NOMO-1 treated with dmso at 0.1 percent for 144 hours (cell line): ENCODE measurements around the gene PRSS3.
"Not testable (repeated sequence)": the region's sequence is repeated elsewhere in the genome, so short reads cannot be mapped to it uniquely, and the experiment has no call there.

ENCODE experiments used
- DNase-seq: peaks from one replicate; lab custom pipeline; 2025; ENCODE audit not compliant: unreplicated experiment; lab: John Stamatoyannopoulos, UW

Gene PRSS3

DNA sequence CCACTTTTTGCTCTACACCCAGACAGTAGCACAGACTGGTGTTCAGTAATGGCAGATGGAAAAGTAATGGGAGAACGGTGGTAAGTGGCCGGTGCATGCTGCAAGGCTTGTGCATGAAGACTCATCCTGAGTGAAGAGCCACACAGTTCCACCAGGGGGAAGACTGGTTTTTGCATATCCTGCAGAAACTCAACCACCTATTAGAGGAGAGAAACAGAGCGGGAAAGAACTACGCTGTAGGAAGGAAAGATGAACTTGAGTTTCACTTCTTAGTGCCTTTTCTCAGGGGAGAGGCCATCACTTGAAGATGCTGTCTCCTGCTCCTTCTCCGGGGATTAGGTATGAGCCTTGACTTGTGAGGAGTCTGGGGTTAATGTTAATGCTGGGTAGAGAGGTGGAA lies 9.4 kb upstream of the PRSS3 start:
- no peak for DNase-seq

GRCh38 chr9:33786681-33787080 lies 8.7 kb upstream of the PRSS3 start:
- no peak for DNase-seq

DNA sequence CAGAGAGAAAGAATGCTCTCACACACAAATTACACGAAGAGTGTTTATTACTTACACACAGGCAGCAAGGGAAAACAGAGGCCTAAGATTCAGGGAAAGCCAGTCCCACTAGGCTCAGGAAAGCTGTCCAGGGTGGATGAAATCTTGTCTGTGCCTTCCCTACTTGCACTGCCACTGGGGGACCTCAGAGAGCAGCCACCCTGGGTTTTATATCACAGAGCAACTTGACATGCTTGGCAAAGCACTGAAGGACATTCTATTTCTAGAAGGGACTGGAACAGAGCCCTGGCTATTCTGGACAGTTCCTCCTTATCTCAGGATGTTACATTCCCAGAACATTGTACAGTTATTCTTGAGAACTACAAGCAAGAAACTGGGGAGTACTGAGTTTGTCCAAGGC lies 7.5 kb upstream of the PRSS3 start:
- DNase-seq = no peak

DNA sequence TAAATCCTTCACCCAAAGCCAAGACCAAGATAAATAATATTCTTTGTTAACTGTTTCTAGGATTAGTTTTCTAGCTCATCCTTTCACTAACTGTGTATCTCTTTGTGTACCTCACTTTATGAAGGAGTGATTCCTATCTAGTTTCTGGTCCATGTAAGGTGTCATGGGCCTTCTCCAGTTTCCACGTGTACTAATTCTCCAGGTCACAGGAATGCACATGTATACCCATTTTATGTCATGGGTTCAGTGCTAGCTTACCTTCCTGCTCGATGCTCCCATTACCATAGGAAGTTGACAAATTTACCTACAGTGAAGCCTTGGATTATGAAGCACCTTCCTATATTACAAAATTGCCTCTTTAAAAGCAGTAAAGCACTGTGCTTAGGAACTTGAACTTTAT lies 5.9 kb upstream of the PRSS3 start:
- not testable (repeated sequence) for DNase-seq

- DNase-seq = no peak
Observed at GRCh38 chr9:33791117-33791516, 4.2 kb upstream of the PRSS3 start.

GRCh38 chr9:33793496-33793895 lies 1.9 kb upstream of the PRSS3 start:
- DNase-seq = not testable (repeated sequence)

GRCh38 chr9:33794560-33794959 lies 801 bp upstream of the PRSS3 start:
- DNase-seq = no peak

- DNase-seq = no peak
Observed at GRCh38 chr9:33795819-33796218, 458 bp downstream of the PRSS3 start.

DNA sequence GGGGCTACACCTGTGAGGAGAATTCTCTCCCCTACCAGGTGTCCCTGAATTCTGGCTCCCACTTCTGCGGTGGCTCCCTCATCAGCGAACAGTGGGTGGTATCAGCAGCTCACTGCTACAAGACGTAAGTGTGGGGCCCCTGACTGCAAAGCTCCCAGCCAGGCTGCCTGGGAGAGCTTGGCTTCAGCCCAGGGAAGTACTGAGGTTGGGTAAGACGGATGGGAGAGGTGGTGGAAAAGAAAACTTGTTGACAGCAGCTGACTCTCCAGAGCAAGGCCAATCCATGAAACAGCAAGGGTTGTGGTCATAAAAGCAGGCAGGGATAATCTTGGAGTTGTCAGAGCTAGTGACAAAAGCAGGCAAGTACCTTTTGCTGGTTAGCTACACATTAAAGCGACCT lies 1.3 kb downstream of the PRSS3 start:
- not testable (repeated sequence) for DNase-seq

- no peak for DNase-seq
Observed at GRCh38 chr9:33797837-33798236, 2.5 kb downstream of the PRSS3 start.

- no peak for DNase-seq
Observed at GRCh38 chr9:33798545-33798944, 3.2 kb downstream of the PRSS3 start.

GRCh38 chr9:33799928-33800704 lies 4.8 kb downstream of the PRSS3 start:
- no peak for DNase-seq

DNA sequence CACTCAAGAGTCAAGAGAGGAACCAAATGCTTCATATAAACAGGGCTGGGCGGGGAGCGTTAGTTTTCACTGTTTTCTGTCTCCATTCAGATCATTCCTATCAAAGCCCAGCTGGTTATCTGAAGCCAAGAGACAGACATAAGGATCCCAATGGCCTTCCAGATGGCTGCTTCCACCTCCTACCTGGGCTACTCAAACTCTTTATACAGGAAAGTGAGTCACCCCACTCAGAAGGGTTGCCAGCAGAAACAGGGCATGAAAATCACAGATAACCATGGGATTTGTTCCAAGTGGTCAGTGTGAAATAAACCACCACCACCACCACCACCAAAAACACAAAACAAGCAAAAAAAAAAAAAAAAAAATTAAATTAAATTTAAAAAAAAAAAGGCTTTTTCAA lies 5.5 kb downstream of the PRSS3 start:
- DNase-seq = no peak

- not testable (repeated sequence) for DNase-seq
Observed at GRCh38 chr9:33801943-33802500, 6.7 kb downstream of the PRSS3 start.

- not testable (repeated sequence) for DNase-seq
Observed at GRCh38 chr9:33804196-33804595, 8.8 kb downstream of the PRSS3 start.

DNA sequence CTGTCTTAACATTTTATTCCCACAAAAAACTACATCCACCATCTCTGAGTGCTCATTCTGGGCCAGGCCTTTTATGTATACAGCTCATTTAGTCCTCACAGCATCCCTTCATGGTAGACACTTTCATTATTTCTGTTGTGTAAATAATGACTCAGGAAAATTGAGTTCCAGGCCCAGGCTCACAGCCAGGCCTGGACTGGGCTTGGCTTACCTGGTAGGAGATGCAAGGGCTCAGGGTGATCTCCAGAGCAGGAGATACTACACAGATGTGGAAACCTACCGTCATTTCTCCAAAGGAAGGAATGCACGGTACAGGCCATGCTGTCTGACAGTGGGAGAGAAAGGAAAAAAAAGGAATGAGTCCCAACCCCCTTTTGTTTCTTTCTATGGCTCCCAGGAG lies 11.8 kb downstream of the PRSS3 start:
- DNase-seq = not testable (repeated sequence)

DNA sequence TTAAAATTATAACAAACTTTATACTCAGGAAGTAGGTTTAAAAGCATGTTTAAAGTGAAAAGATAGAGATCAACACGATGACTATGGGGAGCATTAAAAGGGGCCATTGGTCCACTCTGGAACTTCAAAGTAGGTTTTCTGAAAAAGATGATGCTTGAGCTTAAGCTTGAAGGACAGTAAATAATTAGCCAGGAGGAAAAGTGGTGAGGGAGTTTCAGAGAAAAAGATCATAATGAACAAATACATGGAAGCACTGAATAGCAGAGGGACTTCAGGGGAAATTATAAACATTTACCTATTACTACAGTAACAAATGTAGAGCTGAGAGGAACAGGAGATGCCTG lies 13.6 kb downstream of the PRSS3 start:
- DNase-seq = not testable (repeated sequence)

- no peak for DNase-seq
Observed at GRCh38 chr9:33809506-33809905, 14.1 kb downstream of the PRSS3 start.

- peak; percentile 59 for DNase-seq
Observed at GRCh38 chr9:33813712-33814641, 18.6 kb downstream of the PRSS3 start.

DNA sequence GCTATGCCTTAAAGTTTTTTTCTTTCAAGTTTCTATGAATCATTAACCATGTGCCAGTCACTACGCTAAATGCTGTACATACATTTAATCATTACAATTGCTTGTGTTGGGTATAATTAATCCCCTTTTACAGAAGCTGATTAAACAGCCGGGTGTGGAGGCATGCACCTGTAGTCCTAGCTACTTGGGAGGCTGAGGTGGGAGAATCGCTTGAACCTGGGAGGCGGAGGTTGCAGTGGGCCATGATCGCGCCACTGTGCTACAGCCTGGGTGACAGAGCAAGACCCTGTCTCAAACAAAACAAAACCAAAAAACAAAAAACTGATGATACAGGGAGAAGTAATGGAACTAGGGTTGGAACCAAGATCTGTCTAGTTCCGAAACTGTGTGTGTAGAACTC lies 20.4 kb downstream of the PRSS3 start:
- DNase-seq = no peak

- DNase-seq = peak; percentile 95
Observed at GRCh38 chr9:33816327-33817252, 21.2 kb downstream of the PRSS3 start, which contains the start of gene UBE2R2. Gene UBE2R2 (plus strand): TSS chr9:33817160. CDS start chr9:33817758, 598 bp downstream.
